SU-DHL-6 (cell line): ENCODE results near the gene KPNA3.
"Not testable (repeated sequence)": the region's sequence is repeated elsewhere in the genome, so short reads cannot be mapped to it uniquely, and the experiment has no call there.

ENCODE experiments used
- H2AFZ ChIP-seq: fragments of 200-600 bp; sonication (generic); 2 replicates; pipeline ENCODE4 v1.6.1; 2014; ENCODE audit warnings: low read depth, mild to moderate bottlenecking, moderate library complexity, mixed read lengths, antibody characterized with exemption, low read length; ENCODE audit not compliant: severe bottlenecking
- H3F3A ChIP-seq: fragments of 200-600 bp; shearing (Covaris generic); 2 replicates; pipeline ENCODE4 v1.6.0; 2016; ENCODE audit warnings: antibody characterized with exemption, mild to moderate bottlenecking; ENCODE audit not compliant: insufficient read depth
- H3K27ac ChIP-seq: fragments of 200-600 bp; sonication (generic); 2 replicates; pipeline ENCODE4 v1.5.1; 2016; ENCODE audit warnings: low read depth, mild to moderate bottlenecking, low read length, moderate library complexity, mixed read lengths
- H3K27me3 ChIP-seq: fragments of 200-600 bp; sonication (generic), shearing (Covaris generic); 2 replicates; pipeline ENCODE4 v1.6.0; 2014; ENCODE audit warnings: mild to moderate bottlenecking, low read length
- H3K36me3 ChIP-seq: fragments of 200-600 bp; sonication (generic); 2 replicates; pipeline ENCODE4 v1.6.1; 2014; ENCODE audit warnings: mild to moderate bottlenecking, low read length, mixed read lengths
- H3K4me2 ChIP-seq: fragments of 300-600, 200-600 bp; shearing (Covaris generic), sonication (generic); 2 replicates; pipeline ENCODE4 v1.6.0; 2014; ENCODE audit warnings: low read length, low read depth, mild to moderate bottlenecking; ENCODE audit not compliant: poor library complexity, severe bottlenecking
- H3K4me3 ChIP-seq: fragments of 200-600 bp; sonication (generic); 2 replicates; pipeline ENCODE4 v1.5.1; 2014; ENCODE audit warnings: antibody characterized with exemption, low read length, mild to moderate bottlenecking, mixed read lengths; ENCODE audit not compliant: insufficient read depth, poor library complexity, severe bottlenecking
- H3K79me2 ChIP-seq: fragments of 200-600 bp; sonication (generic); 2 replicates; pipeline ENCODE4 v1.6.1; 2014; ENCODE audit warnings: mild to moderate bottlenecking, low read length, moderate library complexity; ENCODE audit not compliant: insufficient read depth
- H3K9ac ChIP-seq: fragments of 200-600 bp; sonication (generic); 2 replicates; pipeline ENCODE4 v1.7.0; 2014; ENCODE audit warnings: mild to moderate bottlenecking, low read length
- H3K9me2 ChIP-seq: fragments of 200-600 bp; sonication (generic); replicated peaks from 2 replicates; pipeline ENCODE4 v1.6.1; 2014; ENCODE audit warnings: low read length; ENCODE audit not compliant: insufficient read depth
- H3K9me3 ChIP-seq: fragments of 200-600 bp; sonication (generic); 2 replicates; pipeline ENCODE4 v1.6.1; 2014; ENCODE audit warnings: low read length, mixed read lengths; ENCODE audit not compliant: insufficient read depth
- H4K20me1 ChIP-seq: fragments of 200-600 bp; sonication (generic); 2 replicates; pipeline ENCODE4 v1.6.1; 2014; ENCODE audit warnings: low read depth, mild to moderate bottlenecking, antibody characterized with exemption, low read length, moderate library complexity, mixed read lengths
- EZH2phosphoT487 ChIP-seq: fragments of 200-600 bp; sonication (generic), shearing (Covaris generic); conservative IDR thresholded peaks from 2 replicates; pipeline ENCODE4 v1.6.1; 2018; ENCODE audit warnings: mild to moderate bottlenecking, antibody characterized with exemption, low read length, moderate library complexity, mixed read lengths
- TF ChIP-seq, protein P1 (sequence below): fragments of 200-600 bp; sonication (generic); IDR thresholded peaks from one replicate; pipeline ENCODE4 v1.5.1; 2017; ENCODE audit warnings: antibody characterized with exemption, mild to moderate bottlenecking, low read length, moderate library complexity; ENCODE audit not compliant: insufficient read depth, poor library complexity, severe bottlenecking

Gene KPNA3

GRCh38 chr13:49810567-49811526, 18.4 kb upstream of the KPNA3 start:
- no peak overlapping the region for H3K4me3 ChIP-seq
- H3K9me2 ChIP-seq = no peaks in the 10 kb centered on the region
- H4K20me1 ChIP-seq = no peaks in the 10 kb centered on the region
- no peaks in the 10 kb centered on the region for H3K27me3 ChIP-seq
- H3K36me3 ChIP-seq = no peaks in the 10 kb centered on the region
- no peak overlapping the region for H2AFZ ChIP-seq
- no peak overlapping the region for H3K9ac ChIP-seq
- no peaks in the 10 kb centered on the region for H3F3A ChIP-seq
- H3K9me3 ChIP-seq = no peaks in the 10 kb centered on the region
- no peak overlapping the region for H3K4me2 ChIP-seq
- TF ChIP-seq, protein P1, sequence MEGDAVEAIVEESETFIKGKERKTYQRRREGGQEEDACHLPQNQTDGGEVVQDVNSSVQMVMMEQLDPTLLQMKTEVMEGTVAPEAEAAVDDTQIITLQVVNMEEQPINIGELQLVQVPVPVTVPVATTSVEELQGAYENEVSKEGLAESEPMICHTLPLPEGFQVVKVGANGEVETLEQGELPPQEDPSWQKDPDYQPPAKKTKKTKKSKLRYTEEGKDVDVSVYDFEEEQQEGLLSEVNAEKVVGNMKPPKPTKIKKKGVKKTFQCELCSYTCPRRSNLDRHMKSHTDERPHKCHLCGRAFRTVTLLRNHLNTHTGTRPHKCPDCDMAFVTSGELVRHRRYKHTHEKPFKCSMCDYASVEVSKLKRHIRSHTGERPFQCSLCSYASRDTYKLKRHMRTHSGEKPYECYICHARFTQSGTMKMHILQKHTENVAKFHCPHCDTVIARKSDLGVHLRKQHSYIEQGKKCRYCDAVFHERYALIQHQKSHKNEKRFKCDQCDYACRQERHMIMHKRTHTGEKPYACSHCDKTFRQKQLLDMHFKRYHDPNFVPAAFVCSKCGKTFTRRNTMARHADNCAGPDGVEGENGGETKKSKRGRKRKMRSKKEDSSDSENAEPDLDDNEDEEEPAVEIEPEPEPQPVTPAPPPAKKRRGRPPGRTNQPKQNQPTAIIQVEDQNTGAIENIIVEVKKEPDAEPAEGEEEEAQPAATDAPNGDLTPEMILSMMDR = no peak
- TF ChIP-seq EZH2phosphoT487 = no peak
- H3K27ac ChIP-seq = no peak overlapping the region
- no peaks in the 10 kb centered on the region for H3K79me2 ChIP-seq

GRCh38 chr13:49807681-49808080, 15.2 kb upstream of the KPNA3 start:
- Histone ChIP-seq H3K36me3 (no peaks in the 10 kb centered on the region), H3K9me2 (no peaks in the 10 kb centered on the region), H2AFZ (no peak overlapping the region), H3K9ac (no peak overlapping the region), H4K20me1 (no peaks in the 10 kb centered on the region), H3K27me3 (no peaks in the 10 kb centered on the region), H3K4me3 (no peak overlapping the region), H3K79me2 (no peaks in the 10 kb centered on the region), H3K4me2 (no peak overlapping the region), H3K9me3 (no peaks in the 10 kb centered on the region), H3K27ac (no peak overlapping the region), H3F3A (no peaks in the 10 kb centered on the region)
- TF ChIP-seq, protein P1 = no peak
- no peak for TF ChIP-seq EZH2phosphoT487

DNA sequence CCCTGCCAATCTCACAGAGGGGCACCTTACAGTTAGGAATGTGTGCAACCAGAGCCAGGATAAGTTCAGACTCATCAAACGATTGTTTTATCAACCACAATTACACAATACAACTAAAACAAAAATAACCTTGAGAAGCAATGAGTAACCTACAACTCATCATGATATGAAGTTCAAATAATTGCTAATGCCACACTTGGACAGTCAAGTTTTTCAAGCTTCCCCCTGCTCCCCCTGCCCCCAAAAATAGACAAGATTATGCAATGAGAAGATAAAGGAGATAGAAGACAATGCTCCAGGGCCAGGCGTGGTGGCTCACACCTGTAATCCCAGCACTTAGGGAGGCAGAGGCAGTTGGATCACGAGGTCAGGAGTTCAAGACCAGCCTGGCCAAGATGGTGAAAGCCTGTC, 13.6 kb upstream of the KPNA3 start:
- Histone ChIP-seq H3F3A (no peaks in the 10 kb centered on the region), H4K20me1 (no peaks in the 10 kb centered on the region), H3K9me2 (no peaks in the 10 kb centered on the region), H3K27ac (no peak overlapping the region), H3K27me3 (no peaks in the 10 kb centered on the region), H3K4me2 (no peak overlapping the region), H3K4me3 (no peak overlapping the region), H3K36me3 (no peaks in the 10 kb centered on the region), H2AFZ (no peak overlapping the region), H3K9me3 (no peaks in the 10 kb centered on the region), H3K9ac (no peak overlapping the region), H3K79me2 (no peaks in the 10 kb centered on the region)
- TF ChIP-seq, protein P1 = no peak
- no peak for TF ChIP-seq EZH2phosphoT487

GRCh38 chr13:49803047-49803446, 10.6 kb upstream of the KPNA3 start:
- H3K79me2 ChIP-seq, H3K36me3 ChIP-seq, H3K9me2 ChIP-seq, H3K9ac ChIP-seq, H3K27ac ChIP-seq, H2AFZ ChIP-seq, H3K4me3 ChIP-seq, H3F3A ChIP-seq, H3K9me3 ChIP-seq, H3K27me3 ChIP-seq, H4K20me1 ChIP-seq, H3K4me2 ChIP-seq: not testable (repeated sequence)
